Neural progenitor cell (in vitro differentiated cells): ENCODE data around the gene KRTAP5-1. TPM values are rescaled to one million over a fixed set of nuclear protein-coding genes. Genes with fewer than 3 reads are reported as not detected.
A peak's percentile ranks its signal among the peaks of the same experiment; 100 is the strongest.

ENCODE experiments used
- DNase-seq: peaks from one replicate; pipeline ENCODE4 v3.0.0-alpha.2; 2016; ENCODE audit warnings: low spot score
- H2AFZ ChIP-seq: fragments of 200-600 bp; sonication (generic); replicated peaks from 2 replicates; pipeline ENCODE4 v1.6.1; 2016; ENCODE audit warnings: antibody characterized with exemption
- H3F3A ChIP-seq: fragments of 200-600 bp; sonication (generic); 2 replicates; pipeline ENCODE4 v1.6.1; 2016; ENCODE audit warnings: antibody characterized with exemption, low read depth
- H3K27ac ChIP-seq: fragments of 200-600 bp; sonication (generic); 2 replicates; pipeline ENCODE4 v1.5.1; 2016; ENCODE audit warnings: mild to moderate bottlenecking
- H3K27me3 ChIP-seq: fragments of 200-600 bp; sonication (generic); 2 replicates; pipeline ENCODE4 v1.6.1; 2016; ENCODE audit warnings: mild to moderate bottlenecking, moderate library complexity
- H3K36me3 ChIP-seq: fragments of 200-600 bp; sonication (generic); 2 replicates; pipeline ENCODE4 v1.5.1; 2016
- H3K4me1 ChIP-seq: fragments of 200-600 bp; sonication (generic); 2 replicates; pipeline ENCODE4 v1.6.1; 2016; ENCODE audit warnings: mixed run types
- H3K4me2 ChIP-seq: fragments of 200-600 bp; sonication (generic); 2 replicates; pipeline ENCODE4 v1.6.1; 2016
- H3K4me3 ChIP-seq: fragments of 200-600 bp; sonication (generic); 2 replicates; pipeline ENCODE4 v1.5.1; 2016
- H3K79me2 ChIP-seq: fragments of 200-600 bp; sonication (generic); 2 replicates; pipeline ENCODE4 v1.6.1; 2016; ENCODE audit warnings: low read depth
- H3K9ac ChIP-seq: fragments of 200-600 bp; sonication (generic); 2 replicates; pipeline ENCODE4 v1.6.1; 2016
- H3K9me3 ChIP-seq: fragments of 200-600 bp; sonication (generic); 2 replicates; pipeline ENCODE4 v1.5.1; 2016; ENCODE audit warnings: low read depth
- H4K20me1 ChIP-seq: fragments of 200-600 bp; sonication (generic); 2 replicates; pipeline ENCODE4 v1.6.1; 2016; ENCODE audit warnings: low read depth
- H3K27ac Mint-ChIP-seq: 3 replicates; pipeline ENCODE4 v1.8.0; 2021; ENCODE audit warnings: mixed read lengths
- H3K27me3 Mint-ChIP-seq: 2 replicates; pipeline ENCODE4 v1.8.0; 2022; ENCODE audit warnings: low read depth, mild to moderate bottlenecking, inconsistent platforms, moderate library complexity, mixed read lengths; ENCODE audit not compliant: insufficient read depth
- H3K36me3 Mint-ChIP-seq: 3 replicates; pipeline ENCODE4 v1.8.0; 2021; ENCODE audit warnings: mixed read lengths
- H3K4me1 Mint-ChIP-seq: 3 replicates; pipeline ENCODE4 v1.8.0; 2021; ENCODE audit warnings: mixed read lengths
- H3K4me3 Mint-ChIP-seq: 3 replicates; pipeline ENCODE4 v1.8.0; 2021; ENCODE audit warnings: mild to moderate bottlenecking, moderate library complexity, mixed read lengths
- H3K9me3 Mint-ChIP-seq: 3 replicates; pipeline ENCODE4 v1.8.0; 2020; ENCODE audit warnings: mixed read lengths
- EZH2 ChIP-seq: fragments of 200-600 bp; sonication (generic); IDR thresholded peaks from 2 replicates; pipeline ENCODE4 v1.6.1; 2017; ENCODE audit warnings: antibody characterized with exemption, mild to moderate bottlenecking, moderate library complexity
- EZH2phosphoT487 ChIP-seq: fragments of 200-600 bp; sonication (generic); IDR thresholded peaks from 2 replicates; pipeline ENCODE4 v1.6.1; 2017; ENCODE audit warnings: antibody characterized with exemption
- total RNA-seq: library from RNA; depleted of rRNA; stranded (reverse); fragments of >200 nt; gene quantifications from 2 replicates; pipeline ENCODE4 v1.2.3, GENCODE V29; 2015; ENCODE audit warnings: low replicate concordance
- TF ChIP-seq, protein P1 (sequence below): fragments of 200-600 bp; sonication (generic); IDR thresholded peaks from 2 replicates; pipeline ENCODE4 v1.5.1; 2017; ENCODE audit warnings: antibody characterized with exemption, mild to moderate bottlenecking

KRTAP5-1 gene
- total RNA-seq, 1 donor from 2014 or later = not detected

DNA sequence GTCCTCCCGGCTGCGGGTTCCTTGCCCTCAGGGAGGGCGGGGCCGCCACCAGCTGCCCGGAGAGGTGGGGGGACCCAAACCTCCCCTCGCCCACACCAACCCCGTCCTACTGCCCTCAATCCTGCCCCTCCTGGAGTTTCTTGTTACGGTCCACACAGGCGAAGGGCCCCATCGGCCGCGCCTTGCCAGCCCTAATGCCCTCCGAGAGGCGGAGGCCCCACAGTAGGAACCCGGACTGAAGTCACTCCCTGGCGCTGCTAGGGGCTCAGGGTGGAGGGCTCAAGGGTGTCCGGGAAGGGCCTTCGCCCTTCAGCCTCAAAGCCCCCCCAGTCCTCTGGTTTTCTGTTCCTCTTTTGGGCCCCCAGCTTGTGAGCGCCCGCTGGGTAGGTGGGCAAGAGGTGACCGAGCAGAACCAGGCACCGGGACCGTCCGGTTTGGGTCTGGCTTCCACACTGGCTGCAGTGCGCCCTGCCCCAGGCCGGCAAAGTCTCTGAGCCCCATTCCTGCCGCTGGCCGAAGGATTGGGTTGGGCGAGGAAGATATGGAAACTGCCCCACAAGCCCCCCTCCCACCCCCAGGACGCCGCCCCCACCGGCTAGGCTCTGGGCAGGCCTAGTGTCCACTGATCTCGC, 37.5 kb downstream of the KRTAP5-1 start:
- Histone ChIP-seq H3K79me2 (no peaks in the 10 kb centered on the region), H2AFZ (no peak overlapping the region), H3K27ac (no peak overlapping the region), H3K27me3 (peaks cover 80% of the 10 kb centered on the region), H3K9me3 (no peaks in the 10 kb centered on the region), H3K4me3 (peak overlapping the region; percentile 56), H3K4me2 (peak overlapping the region; percentile 84), H3F3A (peaks cover 5% of the 10 kb centered on the region), H3K9ac (no peak overlapping the region), H3K4me1 (peaks cover 13% of the 10 kb centered on the region), H3K36me3 (no peaks in the 10 kb centered on the region), H4K20me1 (peaks cover 15% of the 10 kb centered on the region)
- DNase-seq = no peak
- Mint-ChIP-seq H3K36me3 (no peaks in the 10 kb centered on the region), H3K9me3 (no peaks in the 10 kb centered on the region), H3K4me1 (no peaks in the 10 kb centered on the region), H3K27me3 (peaks cover 49% of the 10 kb centered on the region), H3K27ac (no peak overlapping the region), H3K4me3 (no peak overlapping the region)
- TF ChIP-seq, protein P1, sequence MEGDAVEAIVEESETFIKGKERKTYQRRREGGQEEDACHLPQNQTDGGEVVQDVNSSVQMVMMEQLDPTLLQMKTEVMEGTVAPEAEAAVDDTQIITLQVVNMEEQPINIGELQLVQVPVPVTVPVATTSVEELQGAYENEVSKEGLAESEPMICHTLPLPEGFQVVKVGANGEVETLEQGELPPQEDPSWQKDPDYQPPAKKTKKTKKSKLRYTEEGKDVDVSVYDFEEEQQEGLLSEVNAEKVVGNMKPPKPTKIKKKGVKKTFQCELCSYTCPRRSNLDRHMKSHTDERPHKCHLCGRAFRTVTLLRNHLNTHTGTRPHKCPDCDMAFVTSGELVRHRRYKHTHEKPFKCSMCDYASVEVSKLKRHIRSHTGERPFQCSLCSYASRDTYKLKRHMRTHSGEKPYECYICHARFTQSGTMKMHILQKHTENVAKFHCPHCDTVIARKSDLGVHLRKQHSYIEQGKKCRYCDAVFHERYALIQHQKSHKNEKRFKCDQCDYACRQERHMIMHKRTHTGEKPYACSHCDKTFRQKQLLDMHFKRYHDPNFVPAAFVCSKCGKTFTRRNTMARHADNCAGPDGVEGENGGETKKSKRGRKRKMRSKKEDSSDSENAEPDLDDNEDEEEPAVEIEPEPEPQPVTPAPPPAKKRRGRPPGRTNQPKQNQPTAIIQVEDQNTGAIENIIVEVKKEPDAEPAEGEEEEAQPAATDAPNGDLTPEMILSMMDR = no peak
- peak; percentile 24 for TF ChIP-seq EZH2
- peak; percentile 70 for TF ChIP-seq EZH2phosphoT487

DNA sequence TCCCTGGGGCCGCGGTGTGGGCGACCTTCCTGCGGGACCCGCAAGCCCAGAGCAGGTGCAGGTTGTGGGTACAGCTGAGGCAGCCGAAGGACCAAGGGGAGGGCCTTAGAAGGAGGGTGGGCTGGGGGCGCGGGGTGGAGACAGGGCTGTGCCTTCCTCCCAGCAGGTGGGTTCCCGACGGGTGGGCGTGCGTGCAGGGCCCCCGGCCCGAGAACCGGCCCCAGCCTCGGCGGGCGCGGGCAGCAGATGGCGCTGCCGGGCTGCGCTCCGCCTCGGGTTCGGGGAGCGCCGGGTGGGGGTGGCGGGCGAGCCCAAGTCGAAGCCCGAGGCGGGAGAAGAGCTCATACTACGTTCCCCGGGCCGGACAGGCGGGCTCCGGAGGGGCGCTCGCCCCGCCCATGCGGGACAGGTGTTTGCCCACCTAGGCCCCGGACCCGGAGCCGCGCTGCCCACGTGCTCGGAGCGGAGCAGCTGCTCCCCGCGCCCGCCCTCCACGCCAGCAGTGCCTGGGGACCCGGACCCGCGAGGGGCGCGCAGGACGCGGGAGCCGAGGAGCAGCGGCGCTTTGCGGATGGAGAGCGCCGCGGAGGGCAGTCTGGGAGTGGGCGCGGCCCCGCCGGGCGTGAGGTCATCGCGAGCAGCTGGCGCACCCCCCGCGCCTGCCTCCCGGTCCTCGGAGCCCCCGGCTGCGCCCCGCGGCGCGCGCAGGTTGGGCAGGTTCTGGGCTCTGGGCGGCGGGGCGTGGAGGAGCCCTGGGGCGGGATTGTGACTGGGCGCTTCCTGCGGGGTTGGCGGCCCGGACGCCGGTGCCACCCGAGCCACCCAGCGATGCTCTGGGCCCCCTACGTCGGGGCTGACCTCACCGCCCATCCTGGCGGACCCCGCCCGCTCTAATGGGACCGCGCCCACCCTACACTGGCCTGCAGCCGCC, 38.3 kb downstream of the KRTAP5-1 start:
- H3K4me3 Mint-ChIP-seq = peak overlapping the region; percentile 15

DNA sequence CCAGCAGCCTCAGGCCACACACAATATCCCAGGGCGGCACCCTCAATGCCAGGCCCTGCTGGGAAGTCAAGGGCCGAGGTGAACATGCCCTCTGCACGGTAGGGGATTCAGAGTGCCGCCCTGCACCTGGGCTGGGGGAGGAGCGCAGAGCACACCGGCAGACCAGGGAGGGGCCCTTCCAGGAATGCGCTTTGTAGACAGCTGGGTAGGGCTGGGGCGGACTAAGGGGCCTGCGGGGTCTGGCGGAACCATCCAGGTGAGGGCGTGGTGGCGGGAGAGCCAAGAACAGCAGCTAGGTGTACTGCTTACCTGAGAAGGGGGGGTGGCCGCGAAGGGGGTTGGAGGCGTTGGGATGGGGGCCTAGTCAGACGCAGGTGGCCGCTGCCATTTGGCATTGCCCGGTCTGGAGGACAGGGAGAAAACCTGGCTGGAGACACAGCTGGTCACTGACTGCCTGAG, 39.0 kb downstream of the KRTAP5-1 start:
- Histone ChIP-seq H2AFZ (no peak overlapping the region), H3F3A (peaks cover 5% of the 10 kb centered on the region), H3K36me3 (no peaks in the 10 kb centered on the region), H3K4me3 (peak overlapping the region; percentile 56), H3K79me2 (no peaks in the 10 kb centered on the region), H3K4me2 (peak overlapping the region; percentile 84), H3K9ac (no peak overlapping the region), H3K9me3 (no peaks in the 10 kb centered on the region), H3K27ac (no peak overlapping the region), H4K20me1 (peaks cover 15% of the 10 kb centered on the region), H3K4me1 (peaks cover 20% of the 10 kb centered on the region), H3K27me3 (peaks cover 74% of the 10 kb centered on the region)
- no peak for DNase-seq
- H3K4me1 Mint-ChIP-seq = no peaks in the 10 kb centered on the region
- peaks cover 53% of the 10 kb centered on the region for H3K27me3 Mint-ChIP-seq
- peak overlapping the region; percentile 15 for H3K4me3 Mint-ChIP-seq
- TF ChIP-seq EZH2 = no peak
- TF ChIP-seq, protein P1 = no peak
- TF ChIP-seq EZH2phosphoT487 = no peak
- H3K9me3 Mint-ChIP-seq = no peaks in the 10 kb centered on the region
- H3K36me3 Mint-ChIP-seq = no peaks in the 10 kb centered on the region
- no peak overlapping the region for H3K27ac Mint-ChIP-seq

More for the DNA sequence above, 38.3 kb downstream of the KRTAP5-1 start:
- H3K9me3 ChIP-seq = no peaks in the 10 kb centered on the region
- H3K4me1 ChIP-seq = peaks cover 16% of the 10 kb centered on the region
- peak; percentile 87 for DNase-seq
- H3K27me3 ChIP-seq = peaks cover 74% of the 10 kb centered on the region
- H3F3A ChIP-seq = peaks cover 5% of the 10 kb centered on the region
- H3K4me3 ChIP-seq = peak overlapping the region; percentile 56
- Mint-ChIP-seq H3K36me3 (no peaks in the 10 kb centered on the region), H3K9me3 (no peaks in the 10 kb centered on the region), H3K27ac (no peak overlapping the region), H3K27me3 (peaks cover 53% of the 10 kb centered on the region), H3K4me1 (no peaks in the 10 kb centered on the region)
- H3K27ac ChIP-seq = no peak overlapping the region
- peak; percentile 69 for TF ChIP-seq EZH2
- TF ChIP-seq EZH2phosphoT487 = peak; percentile 62
- TF ChIP-seq, protein P1 = peak; percentile 86
- H2AFZ ChIP-seq = peak overlapping the region; percentile 72
- H4K20me1 ChIP-seq = peaks cover 15% of the 10 kb centered on the region
- peak overlapping the region; percentile 84 for H3K4me2 ChIP-seq
- H3K79me2 ChIP-seq = no peaks in the 10 kb centered on the region
- no peaks in the 10 kb centered on the region for H3K36me3 ChIP-seq
- no peak overlapping the region for H3K9ac ChIP-seq
